Mesothelial cell of epicardium (in vitro differentiated cells): ENCODE data around the gene TARS3. TPM values are rescaled to one million over a fixed set of nuclear protein-coding genes. Genes with fewer than 3 reads are reported as not detected.
A peak's percentile ranks its signal among the peaks of the same experiment; 100 is the strongest.

Experiments
- DNase-seq, 2 experiments: peaks; one replicate each; pipeline ENCODE4 v3.0.0; 2021; ENCODE audit warnings: low spot score in 2 of 2; ENCODE audit not compliant: unreplicated experiment in 2 of 2
- H3K27ac Mint-ChIP-seq: 2 replicates; pipeline ENCODE4 v1.8.0; 2021; ENCODE audit warnings: mixed read lengths
- H3K27me3 Mint-ChIP-seq: 2 replicates; pipeline ENCODE4 v1.8.0; 2021; ENCODE audit warnings: low read depth, mixed read lengths
- H3K36me3 Mint-ChIP-seq: 2 replicates; pipeline ENCODE4 v1.8.0; 2021; ENCODE audit warnings: mixed read lengths
- H3K4me1 Mint-ChIP-seq: 2 replicates; pipeline ENCODE4 v1.8.0; 2021; ENCODE audit warnings: mixed read lengths
- H3K4me3 Mint-ChIP-seq: 2 replicates; pipeline ENCODE4 v1.8.0; 2021; ENCODE audit warnings: mild to moderate bottlenecking, moderate library complexity, mixed read lengths
- H3K9me3 Mint-ChIP-seq: 2 replicates; pipeline ENCODE4 v1.8.0; 2021; ENCODE audit warnings: mixed read lengths
- CTCF ChIP-seq: fragments of 200-600 bp; sonication (generic); IDR thresholded peaks from one replicate; pipeline ENCODE4 v1.5.0; 2021; ENCODE audit warnings: antibody characterized with exemption; ENCODE audit not compliant: unreplicated experiment
- total RNA-seq: library from RNA; stranded (reverse); gene quantifications from 3 replicates; pipeline ENCODE4 v1.2.1, GENCODE V29; 2021

Gene TARS3
- total RNA-seq, 1 donor from 2014 or later = 22.4 TPM

GRCh38 chr15:101619615-101619865, 104.7 kb downstream of the TARS3 start:
- Mint-ChIP-seq H3K4me1 (peaks cover 24% of the 10 kb centered on the region), H3K9me3 (peaks cover 22% of the 10 kb centered on the region), H3K4me3 (no peak overlapping the region), H3K27ac (no peak overlapping the region), H3K36me3 (peaks cover 20% of the 10 kb centered on the region), H3K27me3 (peaks cover 3% of the 10 kb centered on the region)
- no peak for DNase-seq
- TF ChIP-seq CTCF = no peak

GRCh38 chr15:101618851-101619614, 105.2 kb downstream of the TARS3 start:
- Mint-ChIP-seq H3K36me3 (peaks cover 15% of the 10 kb centered on the region), H3K9me3 (peaks cover 17% of the 10 kb centered on the region), H3K4me3 (no peak overlapping the region), H3K4me1 (peaks cover 25% of the 10 kb centered on the region), H3K27me3 (peaks cover 3% of the 10 kb centered on the region), H3K27ac (no peak overlapping the region)
- no peak for TF ChIP-seq CTCF
- DNase-seq = no peak

- peaks cover 8% of the 10 kb centered on the region for H3K36me3 Mint-ChIP-seq
- no peak for TF ChIP-seq CTCF
- H3K4me1 Mint-ChIP-seq = peaks cover 31% of the 10 kb centered on the region
- peaks cover 3% of the 10 kb centered on the region for H3K27me3 Mint-ChIP-seq
- H3K27ac Mint-ChIP-seq = no peak overlapping the region
- no peak for DNase-seq
- H3K4me3 Mint-ChIP-seq = no peak overlapping the region
- peaks cover 9% of the 10 kb centered on the region for H3K9me3 Mint-ChIP-seq
Observed at GRCh38 chr15:101618076-101618475, 106.2 kb downstream of the TARS3 start.

DNA sequence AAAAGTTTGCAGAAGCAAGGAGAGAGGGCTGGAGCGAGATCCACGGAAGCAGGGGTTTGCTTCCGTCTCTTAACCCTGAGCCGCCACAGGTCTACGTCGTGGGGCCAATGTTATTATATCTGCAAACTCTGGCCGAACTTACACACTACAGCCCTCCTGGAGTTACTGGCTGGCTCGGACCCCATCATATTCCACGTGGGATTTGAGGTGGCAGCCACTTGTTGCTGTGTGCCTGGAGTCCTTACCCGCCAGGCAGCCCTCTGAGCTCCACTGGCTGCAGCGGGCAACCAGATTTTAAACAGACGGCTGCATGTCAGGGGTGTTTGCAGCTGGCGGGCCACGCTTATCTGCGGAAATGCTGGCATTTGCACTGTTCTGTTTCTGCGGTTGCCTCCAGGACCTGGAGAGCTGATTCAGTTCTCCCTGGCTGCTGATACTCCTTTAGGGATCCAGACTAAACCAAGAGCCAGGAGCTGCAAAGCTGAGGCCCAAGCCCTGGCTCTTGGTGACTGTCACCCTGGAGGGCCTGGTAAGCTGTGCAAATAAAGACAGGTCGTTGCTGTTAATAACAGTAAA, 106.8 kb downstream of the TARS3 start:
- Mint-ChIP-seq H3K9me3 (peaks cover 3% of the 10 kb centered on the region), H3K27me3 (peaks cover 3% of the 10 kb centered on the region), H3K4me3 (no peak overlapping the region), H3K36me3 (peaks cover 4% of the 10 kb centered on the region), H3K4me1 (peaks cover 31% of the 10 kb centered on the region), H3K27ac (no peak overlapping the region)
- DNase-seq = no peak
- TF ChIP-seq CTCF = no peak

GRCh38 chr15:101615986-101616848, 108.1 kb downstream of the TARS3 start:
- DNase-seq = peak in 1 of 2 experiments; percentile 60
- Mint-ChIP-seq H3K36me3 (peaks cover 1% of the 10 kb centered on the region), H3K4me3 (peak overlapping the region; percentile 44), H3K27me3 (peaks cover 3% of the 10 kb centered on the region), H3K27ac (peak overlapping the region; percentile 35), H3K4me1 (peaks cover 27% of the 10 kb centered on the region), H3K9me3 (no peaks in the 10 kb centered on the region)
- no peak for TF ChIP-seq CTCF
